Sigmoid colon (tissue), 7 donors: ENCODE results near the gene OR6C6. TPM values are rescaled to one million over a fixed set of nuclear protein-coding genes. Genes with fewer than 3 reads are reported as not detected.

Experiments
- polyA plus RNA-seq, 3 donors: library from polyadenylated mRNA; stranded (reverse); fragments of 200-250 nt; gene quantifications; one replicate each; pipeline ENCODE4 v1.2.3, GENCODE V29; 2013
- total RNA-seq, 4 donors: library from RNA; depleted of rRNA; stranded (reverse); fragments of >200 nt; gene quantifications; one replicate each; pipeline ENCODE4 v1.1.0, GENCODE V29; 2016
- donor health status: healthy with polysubstance abuse.
- donor health status: Bipolar disorder and iron deficiency.
- donor health status: healthy.

Gene OR6C6
- total and polyA plus RNA-seq, 7 donors, result not detected

Other genes with a start within 250 kb of the OR6C6 start
- not detected for gene OR9K2, start 170.2 kb downstream of the OR6C6 start, total RNA-seq
- not detected for gene OR9K2, start 170.2 kb downstream of the OR6C6 start, polyA plus RNA-seq
- not detected for gene OR10A7, start 75.5 kb downstream of the OR6C6 start, total RNA-seq
- not detected for gene OR10A7, start 75.5 kb downstream of the OR6C6 start, polyA plus RNA-seq
- gene OR6C74, start 52.0 kb downstream of the OR6C6 start, total RNA-seq, result not detected
- not detected for gene OR6C74, start 52.0 kb downstream of the OR6C6 start, polyA plus RNA-seq
- not detected for gene OR6C1, start 17.8 kb upstream of the OR6C6 start, total RNA-seq
- not detected for gene OR6C1, start 17.8 kb upstream of the OR6C6 start, polyA plus RNA-seq
- gene OR6C3, start 34.2 kb upstream of the OR6C6 start, total RNA-seq, result not detected
- not detected for gene OR6C3, start 34.2 kb upstream of the OR6C6 start, polyA plus RNA-seq
- not detected for gene OR6C75, start 66.4 kb upstream of the OR6C6 start, total RNA-seq
- gene OR6C75, start 66.4 kb upstream of the OR6C6 start, polyA plus RNA-seq, result not detected
- not detected for gene OR6C65, start 104.0 kb upstream of the OR6C6 start, total RNA-seq
- gene OR6C65, start 104.0 kb upstream of the OR6C6 start, polyA plus RNA-seq, result not detected
- not detected for gene OR6C76, start 129.7 kb upstream of the OR6C6 start, total RNA-seq
- gene OR6C76, start 129.7 kb upstream of the OR6C6 start, polyA plus RNA-seq, result not detected
- gene OR6C2, start 147.5 kb upstream of the OR6C6 start, total RNA-seq, result not detected
- gene OR6C2, start 147.5 kb upstream of the OR6C6 start, polyA plus RNA-seq, result not detected
- not detected for gene OR6C70, start 173.6 kb upstream of the OR6C6 start, total RNA-seq
- gene OR6C70, start 173.6 kb upstream of the OR6C6 start, polyA plus RNA-seq, result not detected
- gene OR6C68, start 195.8 kb upstream of the OR6C6 start, total RNA-seq, result not detected
- not detected for gene OR6C68, start 195.8 kb upstream of the OR6C6 start, polyA plus RNA-seq